ENCODE measurements around the gene BCAP29. TPM values are rescaled to one million over a fixed set of nuclear protein-coding genes. Genes with fewer than 3 reads are reported as not detected.
A peak's percentile ranks its signal among the peaks of the same experiment; 100 is the strongest.

BCAP29 gene
- total RNA-seq, 4 donors from 2014 or later = 53.3 to 81.7 (median 75.9) TPM

GRCh38 chr7:107580716-107581383 lies 804 bp downstream of the BCAP29 start:
- intact Hi-C loops (cut with DNase I; ENCODE audit: low total_unique reads) = no loop called here
- peak overlapping the region; percentile 90 for H3K4me3 ChIP-seq (ENCODE audit: low read depth, poor library complexity, severe bottlenecking)
- 22 to 24% methylated on average over 10 of the region's 10 CpGs for WGBS, 2 donors
- DNase-seq (ENCODE audit: low spot score in 2 of 2) = no peak
- TF ChIP-seq POLR2A (IDR thresholded peaks at IDR 0.05) = no peak

GRCh38 chr7:107581387-107582013 lies 1.5 kb downstream of the BCAP29 start:
- intact Hi-C loops (cut with DNase I; ENCODE audit: low total_unique reads) = no loop called here

GRCh38 chr7:107582875-107583274 lies 2.8 kb downstream of the BCAP29 start:
- TF ChIP-seq CTCF (IDR thresholded peaks at IDR 0.05) (no peak), POLR2A (IDR thresholded peaks at IDR 0.05) (no peak)
- DNase-seq (ENCODE audit: low spot score in 2 of 2) = no peak
- H3K4me3 ChIP-seq (ENCODE audit: low read depth, poor library complexity, severe bottlenecking) = no peak overlapping the region
- 58 to 66% methylated on average over 2 of the region's 2 CpGs for WGBS, 2 donors
- intact Hi-C loops (cut with DNase I; ENCODE audit: low total_unique reads) = no loop called here

More at GRCh38 chr7:107581387-107582013, 1.5 kb downstream of the BCAP29 start:
- WGBS, 2 donors = 32 to 35% methylated on average over 5 of the region's 5 CpGs
- no peak for DNase-seq (ENCODE audit: low spot score in 2 of 2)
- no peak overlapping the region for H3K4me3 ChIP-seq (ENCODE audit: low read depth, poor library complexity, severe bottlenecking)
- TF ChIP-seq POLR2A (IDR thresholded peaks at IDR 0.05) (no peak), CTCF (IDR thresholded peaks at IDR 0.05) (no peak)

GRCh38 chr7:107584716-107585115 lies 4.7 kb downstream of the BCAP29 start:
- TF ChIP-seq POLR2A (IDR thresholded peaks at IDR 0.05) (no peak), CTCF (IDR thresholded peaks at IDR 0.05) (no peak)
- WGBS, 2 donors = 81 to 83% methylated on average over 2 of the region's 2 CpGs
- H3K4me3 ChIP-seq (ENCODE audit: low read depth, poor library complexity, severe bottlenecking) = no peak overlapping the region
- no peak for DNase-seq (ENCODE audit: low spot score in 2 of 2)
- intact Hi-C loops (cut with DNase I; ENCODE audit: low total_unique reads) = no loop called here

- intact Hi-C loops (cut with DNase I; ENCODE audit: low total_unique reads) = no loop called here
- no peak for DNase-seq (ENCODE audit: low spot score in 2 of 2)
- 94% methylated on average over 5 of the region's 5 CpGs for WGBS, 2 donors
Measured at GRCh38 chr7:107588529-107589130, 8.6 kb downstream of the BCAP29 start.

More at GRCh38 chr7:107588529-107589130, 8.6 kb downstream of the BCAP29 start:
- H3K4me3 ChIP-seq (ENCODE audit: low read depth, poor library complexity, severe bottlenecking) = no peak overlapping the region
- TF ChIP-seq POLR2A (IDR thresholded peaks at IDR 0.05) (no peak), CTCF (IDR thresholded peaks at IDR 0.05) (no peak)
